Measurements from ENCODE around the gene LONP1. TPM values are rescaled to one million over a fixed set of nuclear protein-coding genes. Genes with fewer than 3 reads are reported as not detected.

Gene LONP1
- total and polyA plus RNA-seq, 2 experiments from 2014 or later: 110 to 151 TPM

DNA sequence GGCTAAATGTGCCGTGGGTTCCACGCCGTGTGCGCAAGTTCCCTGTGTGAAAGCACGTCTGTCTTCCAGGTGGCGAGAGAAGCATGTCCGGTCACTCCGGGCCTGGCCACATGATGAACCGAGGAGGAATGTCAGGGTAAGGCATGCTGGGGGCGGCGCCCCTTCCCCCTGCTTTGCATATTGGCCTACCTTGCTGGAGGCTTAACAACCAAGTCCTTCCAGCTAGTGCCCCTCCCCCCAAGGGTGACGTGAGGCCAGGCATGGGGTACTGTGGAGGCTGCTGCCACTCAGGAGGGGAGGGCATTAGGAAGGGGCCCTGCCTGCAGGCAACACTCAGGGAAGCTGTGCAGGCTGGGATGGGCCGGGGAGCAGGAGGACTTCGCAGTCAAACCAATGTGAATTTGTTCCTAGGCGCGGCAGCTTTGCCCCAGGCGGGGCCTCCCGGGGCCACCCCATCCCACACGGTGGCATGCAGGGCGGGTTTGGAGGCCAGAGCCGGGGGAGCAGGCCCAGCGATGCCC lies 52.1 kb downstream of the LONP1 start:
- TF ChIP-seq, protein P1, sequence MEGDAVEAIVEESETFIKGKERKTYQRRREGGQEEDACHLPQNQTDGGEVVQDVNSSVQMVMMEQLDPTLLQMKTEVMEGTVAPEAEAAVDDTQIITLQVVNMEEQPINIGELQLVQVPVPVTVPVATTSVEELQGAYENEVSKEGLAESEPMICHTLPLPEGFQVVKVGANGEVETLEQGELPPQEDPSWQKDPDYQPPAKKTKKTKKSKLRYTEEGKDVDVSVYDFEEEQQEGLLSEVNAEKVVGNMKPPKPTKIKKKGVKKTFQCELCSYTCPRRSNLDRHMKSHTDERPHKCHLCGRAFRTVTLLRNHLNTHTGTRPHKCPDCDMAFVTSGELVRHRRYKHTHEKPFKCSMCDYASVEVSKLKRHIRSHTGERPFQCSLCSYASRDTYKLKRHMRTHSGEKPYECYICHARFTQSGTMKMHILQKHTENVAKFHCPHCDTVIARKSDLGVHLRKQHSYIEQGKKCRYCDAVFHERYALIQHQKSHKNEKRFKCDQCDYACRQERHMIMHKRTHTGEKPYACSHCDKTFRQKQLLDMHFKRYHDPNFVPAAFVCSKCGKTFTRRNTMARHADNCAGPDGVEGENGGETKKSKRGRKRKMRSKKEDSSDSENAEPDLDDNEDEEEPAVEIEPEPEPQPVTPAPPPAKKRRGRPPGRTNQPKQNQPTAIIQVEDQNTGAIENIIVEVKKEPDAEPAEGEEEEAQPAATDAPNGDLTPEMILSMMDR (IDR thresholded peaks at IDR 0.05; ENCODE audit: low read depth, low read length): no peak
- peak overlapping the region; percentile 60 for H3K27ac ChIP-seq
- H3K27me3 ChIP-seq: no peaks in the 10 kb centered on the region
- no peaks in the 10 kb centered on the region for H3K9me3 ChIP-seq (ENCODE audit: low read depth)
- H3K36me3 ChIP-seq: peaks cover 49% of the 10 kb centered on the region
- no peak for DNase-seq (ENCODE audit: low read depth in 1 of 2, low spot score in 1 of 2)
- no peaks in the 10 kb centered on the region for H3K4me1 ChIP-seq (ENCODE audit: low read depth)
- no peak overlapping the region for H3K4me3 ChIP-seq

DNA sequence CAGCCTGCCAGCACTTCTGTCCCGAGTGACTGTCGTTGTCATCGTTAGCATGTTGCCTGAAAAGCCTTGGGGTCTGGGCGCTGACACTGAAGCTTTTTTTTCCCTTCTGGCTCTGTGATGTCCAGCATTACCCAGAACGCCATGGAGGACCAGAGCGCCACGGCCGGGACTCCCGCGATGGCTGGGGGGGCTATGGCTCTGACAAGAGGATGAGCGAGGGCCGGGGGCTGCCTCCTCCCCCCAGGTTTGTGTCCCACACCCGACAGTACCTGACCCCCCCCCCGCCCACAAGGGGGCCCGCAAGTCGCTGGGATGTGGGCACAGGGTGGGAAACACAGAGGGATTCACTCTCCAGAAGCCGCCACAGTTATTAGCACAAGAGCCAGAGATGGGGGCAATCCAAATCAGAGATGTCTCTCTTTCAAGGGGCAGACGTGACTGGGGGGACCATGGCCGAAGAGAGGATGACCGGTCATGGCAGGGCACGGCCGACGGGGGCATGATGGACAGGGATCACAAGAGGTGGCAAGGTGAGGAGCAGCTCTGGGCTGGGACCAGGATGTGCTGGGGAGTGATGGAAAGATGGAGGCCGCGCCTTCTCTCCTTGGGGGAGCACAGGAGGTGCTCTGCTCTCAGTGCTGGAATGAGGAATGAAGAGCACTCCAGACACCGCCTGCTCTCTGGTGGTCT lies 52.9 kb downstream of the LONP1 start:
- H3K27me3 ChIP-seq: no peaks in the 10 kb centered on the region
- peak overlapping the region; percentile 60 for H3K27ac ChIP-seq
- H3K9me3 ChIP-seq (ENCODE audit: low read depth): no peaks in the 10 kb centered on the region
- peaks cover 57% of the 10 kb centered on the region for H3K36me3 ChIP-seq
- TF ChIP-seq, protein P1 (IDR thresholded peaks at IDR 0.05; ENCODE audit: low read depth, low read length): no peak
- no peak for DNase-seq (ENCODE audit: low read depth in 1 of 2, low spot score in 1 of 2)
- H3K4me3 ChIP-seq: no peak overlapping the region
- no peaks in the 10 kb centered on the region for H3K4me1 ChIP-seq (ENCODE audit: low read depth)

DNA sequence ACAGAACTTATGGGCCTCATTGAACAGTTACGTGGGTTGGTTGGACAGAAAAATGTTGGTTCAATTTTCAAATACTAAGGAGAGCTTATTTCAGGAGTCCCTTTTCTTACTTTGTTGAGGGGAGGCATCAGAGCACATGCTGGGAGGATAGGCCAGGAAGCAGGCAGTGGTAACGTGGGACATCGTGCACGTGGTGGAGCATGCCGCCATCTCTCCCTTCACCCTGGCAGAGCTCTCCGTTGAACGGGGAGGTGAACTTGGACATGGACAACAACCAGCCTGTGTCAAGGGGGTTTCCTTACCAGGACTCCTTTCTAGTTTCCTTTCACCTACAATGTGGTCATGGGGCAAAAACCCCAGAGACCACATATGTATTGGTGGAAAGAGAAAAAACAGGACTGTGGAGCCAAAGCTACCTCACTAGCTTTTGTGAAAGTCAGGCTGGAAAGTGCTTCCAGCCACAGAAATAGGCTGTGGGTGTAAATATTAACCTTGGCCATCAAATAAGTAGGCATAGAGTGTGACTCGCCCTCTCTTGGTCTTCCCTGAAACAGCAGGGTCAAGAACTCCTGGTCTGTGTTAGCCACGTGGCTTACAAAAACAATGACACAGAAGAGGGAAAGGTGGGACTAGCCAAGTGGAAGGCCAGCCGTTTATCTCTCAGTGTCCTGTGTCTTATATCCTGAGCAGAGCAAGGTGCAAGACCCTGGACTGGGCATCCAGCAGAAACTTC lies 54.0 kb downstream of the LONP1 start:
- Histone ChIP-seq H3K36me3 (peaks cover 65% of the 10 kb centered on the region), H3K27me3 (no peaks in the 10 kb centered on the region)
- peak in 1 of 2 donors; percentile 33 for DNase-seq (ENCODE audit: low read depth in 1 of 2, low spot score in 1 of 2)

DNA sequence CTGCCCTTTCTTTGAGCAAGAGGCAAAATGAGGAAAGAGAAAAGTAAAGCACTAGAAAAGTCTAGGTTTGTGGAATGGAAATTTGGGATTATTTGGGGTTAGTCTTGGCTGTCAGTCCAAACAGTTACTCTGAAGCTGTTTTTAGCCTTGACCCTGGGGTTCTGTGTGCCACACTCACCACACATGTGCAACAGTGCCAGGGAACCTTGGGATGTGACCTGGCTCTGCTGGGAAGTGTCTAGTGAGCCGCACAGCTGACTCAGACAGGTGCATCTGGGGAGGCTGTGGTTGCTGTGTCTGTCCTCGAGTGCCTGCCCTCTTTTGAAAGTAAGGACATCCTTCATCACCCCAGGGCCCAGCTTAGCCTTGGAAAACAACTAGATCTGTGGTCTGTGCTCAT lies 55.4 kb downstream of the LONP1 start:
- no peak overlapping the region for H3K4me3 ChIP-seq
- H3K4me1 ChIP-seq (ENCODE audit: low read depth): no peaks in the 10 kb centered on the region
- no peaks in the 10 kb centered on the region for H3K27me3 ChIP-seq
- peaks cover 71% of the 10 kb centered on the region for H3K36me3 ChIP-seq
- DNase-seq (ENCODE audit: low read depth in 1 of 2, low spot score in 1 of 2): no peak
- no peaks in the 10 kb centered on the region for H3K9me3 ChIP-seq (ENCODE audit: low read depth)
- no peak overlapping the region for H3K27ac ChIP-seq
- TF ChIP-seq, protein P1 (IDR thresholded peaks at IDR 0.05; ENCODE audit: low read depth, low read length): no peak

More for the DNA sequence above, 54.0 kb downstream of the LONP1 start:
- Histone ChIP-seq H3K4me3 (no peak overlapping the region), H3K4me1 (ENCODE audit: low read depth) (no peaks in the 10 kb centered on the region), H3K9me3 (ENCODE audit: low read depth) (no peaks in the 10 kb centered on the region), H3K27ac (peak overlapping the region; percentile 19)
- TF ChIP-seq, protein P1 (IDR thresholded peaks at IDR 0.05; ENCODE audit: low read depth, low read length): peak; percentile 15

DNA sequence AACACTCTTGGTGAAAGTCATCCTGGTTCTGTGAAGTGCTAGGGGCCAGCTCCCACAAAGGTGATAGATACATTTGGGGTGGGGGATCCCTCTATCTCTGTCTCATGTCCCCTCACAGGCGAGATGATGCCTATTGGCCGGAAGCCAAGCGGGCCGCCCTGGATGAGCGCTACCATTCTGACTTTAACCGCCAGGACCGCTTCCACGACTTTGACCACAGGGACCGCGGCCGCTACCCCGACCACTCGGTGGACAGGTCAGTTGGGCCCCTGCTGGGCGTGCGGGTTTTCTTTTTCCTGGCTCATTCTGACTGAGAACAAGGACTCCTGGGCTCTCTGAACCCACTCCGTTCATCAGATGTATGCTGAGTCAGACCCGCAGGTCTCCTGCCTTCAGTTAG lies 56.0 kb downstream of the LONP1 start:
- no peak for DNase-seq (ENCODE audit: low read depth in 1 of 2, low spot score in 1 of 2)
- TF ChIP-seq, protein P1 (IDR thresholded peaks at IDR 0.05; ENCODE audit: low read depth, low read length): no peak
- Histone ChIP-seq H3K9me3 (ENCODE audit: low read depth) (no peaks in the 10 kb centered on the region), H3K4me1 (ENCODE audit: low read depth) (no peaks in the 10 kb centered on the region), H3K4me3 (no peak overlapping the region), H3K27me3 (no peaks in the 10 kb centered on the region), H3K27ac (no peak overlapping the region), H3K36me3 (peaks cover 71% of the 10 kb centered on the region)
